Upper lobe of right lung (tissue), 1 donor: Measurements from ENCODE around the gene ZNF618. TPM values are rescaled to one million over a fixed set of nuclear protein-coding genes. Genes with fewer than 3 reads are reported as not detected.

ENCODE experiments used
- ATAC-seq: fragments of 200-7000 bp; cut with Tn5 transposase; one replicate; pipeline ENCODE4 v1.9.1; 2020; ENCODE audit warnings: mild to moderate bottlenecking, moderate library complexity
- DNase-seq: peaks from one replicate; pipeline ENCODE4 v3.0.0-alpha.2; 2020
- H3K27ac ChIP-seq: fragments of 200-600 bp; one replicate; pipeline ENCODE4 v1.8.0; 2022
- H3K27me3 ChIP-seq: fragments of 200-600 bp; one replicate; pipeline ENCODE4 v1.8.0; 2022; ENCODE audit warnings: mild to moderate bottlenecking
- H3K36me3 ChIP-seq: fragments of 200-600 bp; one replicate; pipeline ENCODE4 v1.8.0; 2022
- H3K4me1 ChIP-seq: fragments of 200-600 bp; one replicate; pipeline ENCODE4 v1.8.0; 2022
- H3K4me3 ChIP-seq: fragments of 200-600 bp; one replicate; pipeline ENCODE4 v1.8.0; 2022; ENCODE audit warnings: mild to moderate bottlenecking
- H3K9me3 ChIP-seq: fragments of 200-600 bp; one replicate; pipeline ENCODE4 v1.8.0; 2022
- CTCF ChIP-seq: fragments of 200-600 bp; IDR thresholded peaks from one replicate; pipeline ENCODE4 v1.8.0; 2022; ENCODE audit warnings: antibody characterized with exemption
- intact Hi-C: fragments of 100-400 bp; cut with DNase I; formaldehyde crosslinking; loops from one replicate; pipeline ENCODE4 v1.11.0; 2022
- total RNA-seq: library from RNA; stranded (reverse); fragmentation: NEBNext Ultra II Directional; extraction: Animal tissue kit (Norgen Biotek cat#: 25700); gene quantifications from one replicate; pipeline ENCODE4 v1.2.1, GENCODE V29; 2021
- donor health status: DM: no; HTN: yes; CAD: no; lungs with severe emphysema.

Gene ZNF618
- total RNA-seq, 1 donor from 2014 or later: 9.8 TPM

GRCh38 chr9:113887436-113887835, 11.3 kb downstream of the ZNF618 start:
- DNase-seq: no peak
- H3K27ac ChIP-seq: no peak overlapping the region
- H3K27me3 ChIP-seq: no peaks in the 10 kb centered on the region
- peaks cover 7% of the 10 kb centered on the region for H3K9me3 ChIP-seq
- H3K36me3 ChIP-seq: no peaks in the 10 kb centered on the region
- intact Hi-C loops: no loop called here
- TF ChIP-seq CTCF: no peak
- ATAC-seq: no peak
- H3K4me1 ChIP-seq: peaks cover 26% of the 10 kb centered on the region
- no peak overlapping the region for H3K4me3 ChIP-seq

- H3K4me1 ChIP-seq: peaks cover 26% of the 10 kb centered on the region
- no peak overlapping the region for H3K4me3 ChIP-seq
- DNase-seq: no peak
- TF ChIP-seq CTCF: no peak
- no peaks in the 10 kb centered on the region for H3K27me3 ChIP-seq
- ATAC-seq: no peak
- peaks cover 7% of the 10 kb centered on the region for H3K9me3 ChIP-seq
- no peak overlapping the region for H3K27ac ChIP-seq
- H3K36me3 ChIP-seq: no peaks in the 10 kb centered on the region
- intact Hi-C loops: no loop called here
Measured at GRCh38 chr9:113888336-113888735, 12.2 kb downstream of the ZNF618 start.

- ATAC-seq (no peak), DNase-seq (no peak)
- peaks cover 7% of the 10 kb centered on the region for H3K9me3 ChIP-seq
- H3K4me3 ChIP-seq: no peak overlapping the region
- no peak overlapping the region for H3K27ac ChIP-seq
- H3K4me1 ChIP-seq: peaks cover 26% of the 10 kb centered on the region
- H3K27me3 ChIP-seq: no peaks in the 10 kb centered on the region
- intact Hi-C loops: no loop called here
- TF ChIP-seq CTCF: no peak
- H3K36me3 ChIP-seq: no peaks in the 10 kb centered on the region
Measured at GRCh38 chr9:113888976-113889375, 12.9 kb downstream of the ZNF618 start.

- H3K36me3 ChIP-seq: no peaks in the 10 kb centered on the region
- H3K27ac ChIP-seq: no peak overlapping the region
- no peak for ATAC-seq
- intact Hi-C loops: no loop called here
- H3K4me3 ChIP-seq: no peak overlapping the region
- peaks cover 7% of the 10 kb centered on the region for H3K9me3 ChIP-seq
- TF ChIP-seq CTCF: no peak
- no peaks in the 10 kb centered on the region for H3K27me3 ChIP-seq
- no peak for DNase-seq
- peaks cover 17% of the 10 kb centered on the region for H3K4me1 ChIP-seq
Measured at GRCh38 chr9:113890704-113891103, 14.6 kb downstream of the ZNF618 start.

GRCh38 chr9:113892861-113893491, 16.9 kb downstream of the ZNF618 start:
- peaks cover 7% of the 10 kb centered on the region for H3K9me3 ChIP-seq
- no peak overlapping the region for H3K27ac ChIP-seq
- intact Hi-C loops: no loop called here
- no peaks in the 10 kb centered on the region for H3K4me1 ChIP-seq
- ATAC-seq (no peak), DNase-seq (no peak)
- TF ChIP-seq CTCF: no peak
- H3K4me3 ChIP-seq: no peak overlapping the region
- no peaks in the 10 kb centered on the region for H3K27me3 ChIP-seq
- H3K36me3 ChIP-seq: no peaks in the 10 kb centered on the region

GRCh38 chr9:113894166-113894565, 18.1 kb downstream of the ZNF618 start:
- H3K4me1 ChIP-seq: no peaks in the 10 kb centered on the region
- intact Hi-C loops: no loop called here
- no peak for ATAC-seq
- no peaks in the 10 kb centered on the region for H3K27me3 ChIP-seq
- DNase-seq: no peak
- H3K4me3 ChIP-seq: no peak overlapping the region
- no peak for TF ChIP-seq CTCF
- H3K36me3 ChIP-seq: no peaks in the 10 kb centered on the region
- H3K27ac ChIP-seq: no peak overlapping the region
- peaks cover 7% of the 10 kb centered on the region for H3K9me3 ChIP-seq
